ENCODE data around the gene HSD17B3.

HSD17B3 gene

DNA sequence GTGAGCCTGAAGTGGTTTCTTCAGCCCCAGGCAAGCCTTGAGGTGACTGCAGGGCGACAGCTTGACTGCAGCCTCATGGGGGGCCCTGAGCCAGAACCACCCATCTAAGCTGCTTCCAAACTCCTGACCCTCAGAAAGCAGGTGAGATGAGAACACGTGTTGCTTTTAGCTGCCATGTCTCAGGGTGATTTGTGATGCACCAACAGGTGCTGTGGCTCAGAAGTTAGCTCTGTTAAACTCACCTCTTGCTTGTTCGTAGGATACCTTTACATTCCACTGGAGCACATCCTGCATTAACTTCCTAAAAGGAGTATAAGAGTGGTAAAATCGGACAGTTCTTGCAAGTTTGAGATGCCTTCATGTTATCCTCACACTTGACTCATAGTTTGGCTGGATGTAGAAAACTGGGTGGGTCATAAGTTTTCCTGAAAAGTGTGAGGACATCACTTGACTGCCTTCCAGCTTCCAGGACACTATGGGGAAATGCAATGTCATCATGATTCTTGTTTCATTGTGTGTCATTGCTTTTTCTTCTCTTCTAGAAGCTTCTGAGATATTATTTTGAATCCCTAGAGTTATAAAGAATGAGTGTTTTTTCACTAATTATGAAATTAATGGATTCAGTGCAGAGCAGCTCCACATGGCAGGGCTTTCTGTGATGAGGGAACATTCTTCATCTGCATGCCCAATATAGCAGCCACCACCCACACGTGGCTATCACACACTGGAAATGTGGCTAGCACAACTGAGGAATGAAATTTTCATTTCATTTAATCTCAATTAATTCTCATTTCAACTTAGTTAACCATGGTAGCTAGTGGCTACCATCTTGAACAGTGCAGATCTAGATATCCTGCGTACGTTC lies 92.3 kb downstream of the HSD17B3 start:
- TF ChIP-seq, protein P1, sequence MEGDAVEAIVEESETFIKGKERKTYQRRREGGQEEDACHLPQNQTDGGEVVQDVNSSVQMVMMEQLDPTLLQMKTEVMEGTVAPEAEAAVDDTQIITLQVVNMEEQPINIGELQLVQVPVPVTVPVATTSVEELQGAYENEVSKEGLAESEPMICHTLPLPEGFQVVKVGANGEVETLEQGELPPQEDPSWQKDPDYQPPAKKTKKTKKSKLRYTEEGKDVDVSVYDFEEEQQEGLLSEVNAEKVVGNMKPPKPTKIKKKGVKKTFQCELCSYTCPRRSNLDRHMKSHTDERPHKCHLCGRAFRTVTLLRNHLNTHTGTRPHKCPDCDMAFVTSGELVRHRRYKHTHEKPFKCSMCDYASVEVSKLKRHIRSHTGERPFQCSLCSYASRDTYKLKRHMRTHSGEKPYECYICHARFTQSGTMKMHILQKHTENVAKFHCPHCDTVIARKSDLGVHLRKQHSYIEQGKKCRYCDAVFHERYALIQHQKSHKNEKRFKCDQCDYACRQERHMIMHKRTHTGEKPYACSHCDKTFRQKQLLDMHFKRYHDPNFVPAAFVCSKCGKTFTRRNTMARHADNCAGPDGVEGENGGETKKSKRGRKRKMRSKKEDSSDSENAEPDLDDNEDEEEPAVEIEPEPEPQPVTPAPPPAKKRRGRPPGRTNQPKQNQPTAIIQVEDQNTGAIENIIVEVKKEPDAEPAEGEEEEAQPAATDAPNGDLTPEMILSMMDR (IDR thresholded peaks at IDR 0.05) = no peak
- Histone ChIP-seq H3K27ac (peak overlapping the region in 1 of 2 donors; percentile 57), H3K4me3 (no peak overlapping the region)
- DNase-seq (ENCODE audit: low spot score) = no peak

DNA sequence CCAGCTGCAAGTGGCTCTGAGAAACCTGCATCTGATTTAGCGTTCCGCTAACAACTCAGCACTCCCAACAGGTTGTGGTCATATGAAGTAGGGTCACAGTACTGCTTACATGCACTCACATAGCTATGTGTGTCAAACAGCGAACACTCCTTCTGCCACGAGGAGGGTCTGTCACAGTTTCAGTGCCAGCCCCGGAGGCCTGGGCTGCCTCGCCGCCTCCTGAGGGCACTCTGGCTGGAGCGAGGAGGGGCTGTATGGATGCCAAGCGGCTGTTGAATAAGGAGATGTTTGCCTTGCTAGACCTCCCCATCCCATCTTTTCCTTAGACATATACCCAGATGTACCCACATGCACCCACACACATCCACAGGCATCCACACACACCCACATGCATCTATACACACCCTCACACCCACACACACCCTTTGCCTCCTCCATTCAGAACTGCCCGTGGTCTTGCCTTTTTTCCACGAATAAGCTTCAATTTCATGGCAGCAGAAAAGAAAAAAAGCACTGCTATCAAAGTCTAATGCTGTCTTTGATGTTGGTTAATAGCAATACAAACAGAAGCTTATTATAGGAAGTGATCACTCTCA lies 95.7 kb downstream of the HSD17B3 start:
- no peak overlapping the region for H3K4me3 ChIP-seq
- H3K27ac ChIP-seq = no peak overlapping the region
- TF ChIP-seq, protein P1 (IDR thresholded peaks at IDR 0.05) = no peak
- no peak for DNase-seq (ENCODE audit: low spot score)

DNA sequence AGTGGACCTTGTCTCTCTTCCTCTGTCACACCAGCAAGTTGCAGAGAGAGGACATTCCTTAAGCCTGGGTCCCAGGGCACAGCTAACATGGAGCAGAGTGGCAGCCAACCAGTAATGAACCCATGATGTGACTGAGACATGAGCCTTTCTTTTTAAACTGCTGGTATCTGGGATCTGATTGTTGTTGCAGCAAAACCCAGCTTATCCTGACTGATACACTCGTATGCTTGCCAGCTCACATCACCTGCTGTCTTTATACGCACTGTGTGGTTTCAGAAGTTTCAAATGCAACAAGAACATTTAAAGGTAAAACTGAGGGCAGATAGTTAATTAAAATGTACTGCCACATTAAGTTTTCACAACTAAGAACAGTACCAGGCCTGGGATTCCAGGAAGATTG lies 97.1 kb downstream of the HSD17B3 start:
- no peak overlapping the region for H3K27ac ChIP-seq
- DNase-seq (ENCODE audit: low spot score) = no peak

DNA sequence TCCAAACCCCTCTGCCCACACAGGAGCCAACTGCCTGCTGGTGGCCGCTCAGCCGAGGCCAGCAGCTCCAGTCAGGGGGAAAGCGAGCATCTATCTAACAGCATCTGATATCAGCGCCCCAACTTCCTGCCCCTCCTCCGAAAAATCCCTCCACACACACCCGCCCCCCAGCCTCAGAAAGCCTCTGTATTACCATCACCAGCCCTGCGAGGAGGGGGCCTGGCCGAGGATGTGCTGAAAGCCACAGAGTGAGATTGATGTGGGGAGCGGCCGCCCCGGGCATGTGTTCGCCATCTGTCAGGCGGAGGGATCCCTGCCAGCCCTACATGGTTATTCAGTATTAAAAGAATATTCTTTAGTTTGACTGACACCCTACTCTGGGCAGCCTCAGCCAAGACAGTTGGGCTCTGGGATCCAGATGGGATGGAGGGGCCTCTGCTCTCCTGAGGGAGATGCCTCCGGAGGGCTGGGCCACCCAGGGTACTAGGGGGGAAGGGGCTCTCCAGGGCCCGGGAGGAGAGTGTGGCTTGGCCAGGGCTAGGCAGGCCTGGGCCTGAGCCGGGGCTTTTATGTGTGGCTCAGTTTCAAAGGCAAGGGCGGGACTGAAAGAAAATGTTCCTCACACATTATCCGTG lies 98.0 kb downstream of the HSD17B3 start:
- TF ChIP-seq, protein P1 (IDR thresholded peaks at IDR 0.05) = no peak
- H3K4me3 ChIP-seq = no peak overlapping the region
- no peak for DNase-seq (ENCODE audit: low spot score)
- no peak overlapping the region for H3K27ac ChIP-seq

More for the DNA sequence above, 97.1 kb downstream of the HSD17B3 start:
- no peak overlapping the region for H3K4me3 ChIP-seq
- TF ChIP-seq, protein P1 (IDR thresholded peaks at IDR 0.05) = no peak

DNA sequence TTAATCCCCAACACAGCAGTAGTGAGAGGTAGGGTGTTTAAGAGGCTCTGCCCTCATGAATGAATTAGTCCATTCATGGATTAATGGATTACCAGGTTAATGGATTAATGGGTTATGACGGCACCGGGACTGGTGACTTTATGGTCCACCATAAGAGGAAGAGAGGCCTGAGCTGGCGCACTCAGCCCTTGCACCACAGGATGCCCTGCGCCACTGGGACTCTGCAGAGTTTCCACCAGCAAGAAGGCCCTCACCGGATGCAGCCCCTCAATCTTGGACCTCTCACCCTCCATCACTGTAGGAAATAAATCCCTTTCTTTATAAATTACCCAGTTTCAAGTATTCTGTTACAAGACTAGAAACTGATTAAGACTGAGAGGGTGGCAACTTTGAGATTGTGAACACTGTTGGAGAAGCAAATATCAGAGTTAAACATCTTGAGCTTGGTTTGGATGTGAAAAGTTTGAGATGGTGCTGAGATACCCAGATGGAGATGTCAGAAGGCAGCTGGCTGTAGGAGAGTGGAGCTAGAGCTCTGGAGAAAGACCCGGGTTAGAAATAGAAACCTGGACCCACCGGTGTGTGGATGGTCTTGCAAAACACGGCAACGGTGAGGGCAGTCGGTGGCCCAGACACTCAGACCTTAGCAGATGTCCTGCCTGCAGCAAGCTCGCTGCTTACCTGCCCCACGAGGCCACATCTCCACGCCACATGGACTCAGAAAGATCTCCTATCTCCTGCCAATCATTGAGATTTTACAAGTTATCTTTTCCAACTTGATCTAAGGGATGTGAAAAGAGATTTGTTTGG lies 98.8 kb downstream of the HSD17B3 start:
- DNase-seq (ENCODE audit: low spot score) = no peak
- Histone ChIP-seq H3K4me3 (no peak overlapping the region), H3K27ac (no peak overlapping the region)
- TF ChIP-seq, protein P1 (IDR thresholded peaks at IDR 0.05) = no peak

DNA sequence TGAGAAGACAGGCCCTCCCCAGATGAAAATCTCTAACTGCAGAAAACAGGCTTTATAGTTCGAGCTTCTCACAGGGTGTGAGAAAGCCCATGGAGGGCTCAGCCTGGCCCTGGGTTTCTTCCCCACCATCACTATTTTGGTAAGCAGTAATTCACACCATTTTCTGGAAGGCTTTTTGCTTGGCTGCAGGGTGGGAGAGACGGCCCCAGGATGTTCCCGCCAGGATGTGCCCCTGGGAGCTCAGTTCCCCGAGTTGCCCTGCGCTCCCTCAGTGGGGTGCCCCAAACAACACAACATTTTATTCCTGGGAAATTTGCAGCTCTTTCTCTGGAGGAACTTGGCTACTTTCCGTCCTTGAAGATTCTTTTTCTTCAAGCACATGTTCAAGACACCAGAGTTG lies 100.8 kb downstream of the HSD17B3 start:
- no peak overlapping the region for H3K4me3 ChIP-seq
- DNase-seq (ENCODE audit: low spot score) = no peak
- TF ChIP-seq, protein P1 (IDR thresholded peaks at IDR 0.05) = no peak
- no peak overlapping the region for H3K27ac ChIP-seq
